ENCODE results near the gene HEMK1.

The HEMK1 gene

DNA sequence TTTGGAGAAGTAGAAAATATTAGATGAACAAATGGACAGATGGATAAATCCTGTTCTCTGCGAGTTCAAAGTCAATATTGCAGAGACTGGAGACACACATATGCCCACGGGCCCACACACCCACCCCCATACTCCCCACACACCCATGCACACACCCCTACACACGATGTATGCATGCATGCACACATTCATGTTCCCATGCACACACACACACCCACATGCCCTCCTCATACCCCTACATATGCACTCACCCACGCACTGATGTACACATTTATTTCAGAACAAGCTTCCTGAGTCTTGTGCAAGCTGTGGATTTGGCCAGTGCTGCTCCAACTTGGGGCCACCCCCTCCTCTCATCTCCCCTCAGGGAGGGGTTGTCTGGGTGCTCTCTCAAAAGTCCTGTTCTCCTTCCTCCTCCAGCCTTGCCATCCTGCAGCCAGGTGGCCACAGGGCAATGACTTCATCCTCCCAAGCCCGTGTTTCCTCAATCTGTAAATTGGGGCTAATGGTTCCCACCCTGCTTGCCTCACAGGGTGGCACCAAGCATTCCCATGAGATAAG, 64.0 kb downstream of the HEMK1 start:
- no peaks in the 10 kb centered on the region for H3K79me2 ChIP-seq (ENCODE audit: control insufficient read depth, low read length)
- no peak overlapping the region for H3K4me2 ChIP-seq (ENCODE audit: low read length)
- no peaks in the 10 kb centered on the region for H4K20me1 ChIP-seq (ENCODE audit: control insufficient read depth, insufficient read depth, low read depth, low read length)

DNA sequence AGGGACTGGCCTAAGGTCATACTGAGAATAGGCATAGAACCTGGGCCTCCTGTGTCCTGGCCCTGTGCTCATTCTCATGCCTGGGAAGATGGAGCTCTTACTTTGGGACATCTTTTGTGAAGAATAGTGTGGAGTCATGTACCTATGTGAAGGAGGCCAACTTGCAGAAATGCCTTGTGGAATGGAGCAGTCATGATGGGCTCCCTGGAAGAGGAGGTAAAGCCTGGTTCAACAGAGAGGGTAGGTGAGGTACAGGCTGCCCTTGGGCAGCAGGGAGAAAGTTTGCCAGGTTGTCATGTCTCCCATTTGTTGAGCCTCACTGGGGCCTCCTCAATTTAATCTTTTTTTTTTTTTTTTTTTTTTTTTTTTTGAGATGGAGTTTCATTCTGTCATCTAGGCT, 65.7 kb downstream of the HEMK1 start:
- TF ChIP-seq, protein P1, sequence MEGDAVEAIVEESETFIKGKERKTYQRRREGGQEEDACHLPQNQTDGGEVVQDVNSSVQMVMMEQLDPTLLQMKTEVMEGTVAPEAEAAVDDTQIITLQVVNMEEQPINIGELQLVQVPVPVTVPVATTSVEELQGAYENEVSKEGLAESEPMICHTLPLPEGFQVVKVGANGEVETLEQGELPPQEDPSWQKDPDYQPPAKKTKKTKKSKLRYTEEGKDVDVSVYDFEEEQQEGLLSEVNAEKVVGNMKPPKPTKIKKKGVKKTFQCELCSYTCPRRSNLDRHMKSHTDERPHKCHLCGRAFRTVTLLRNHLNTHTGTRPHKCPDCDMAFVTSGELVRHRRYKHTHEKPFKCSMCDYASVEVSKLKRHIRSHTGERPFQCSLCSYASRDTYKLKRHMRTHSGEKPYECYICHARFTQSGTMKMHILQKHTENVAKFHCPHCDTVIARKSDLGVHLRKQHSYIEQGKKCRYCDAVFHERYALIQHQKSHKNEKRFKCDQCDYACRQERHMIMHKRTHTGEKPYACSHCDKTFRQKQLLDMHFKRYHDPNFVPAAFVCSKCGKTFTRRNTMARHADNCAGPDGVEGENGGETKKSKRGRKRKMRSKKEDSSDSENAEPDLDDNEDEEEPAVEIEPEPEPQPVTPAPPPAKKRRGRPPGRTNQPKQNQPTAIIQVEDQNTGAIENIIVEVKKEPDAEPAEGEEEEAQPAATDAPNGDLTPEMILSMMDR (IDR thresholded peaks at IDR 0.05; ENCODE audit: low read depth, low read length, poor library complexity, severe bottlenecking): no peak
- no peak for TF ChIP-seq EZH2phosphoT487 (IDR thresholded peaks at IDR 0.05; ENCODE audit: borderline replicate concordance, low read length)
- Histone ChIP-seq H3K4me1 (ENCODE audit: control insufficient read depth, low read length) (peaks cover 12% of the 10 kb centered on the region), H3K79me2 (ENCODE audit: control insufficient read depth, low read length) (no peaks in the 10 kb centered on the region), H3K36me3 (ENCODE audit: control insufficient read depth, low read length) (no peaks in the 10 kb centered on the region), H3K27ac (ENCODE audit: low read depth, low read length) (no peak overlapping the region), H3F3A (ENCODE audit: control insufficient read depth, insufficient read depth) (no peaks in the 10 kb centered on the region), H4K20me1 (ENCODE audit: control insufficient read depth, insufficient read depth, low read depth, low read length) (no peaks in the 10 kb centered on the region), H3K4me2 (ENCODE audit: low read length) (no peak overlapping the region), H3K9me2 (replicated peaks; ENCODE audit: control insufficient read depth, low read length) (no peaks in the 10 kb centered on the region), H3K27me3 (ENCODE audit: control insufficient read depth, low read length) (no peaks in the 10 kb centered on the region), H3K4me3 (ENCODE audit: low read length) (no peak overlapping the region), H3K9me3 (ENCODE audit: control insufficient read depth, insufficient read depth, low read length) (no peaks in the 10 kb centered on the region)

More for the DNA sequence above, 64.0 kb downstream of the HEMK1 start:
- no peaks in the 10 kb centered on the region for H3K9me3 ChIP-seq (ENCODE audit: control insufficient read depth, insufficient read depth, low read length)
- no peaks in the 10 kb centered on the region for H3F3A ChIP-seq (ENCODE audit: control insufficient read depth, insufficient read depth)
- no peaks in the 10 kb centered on the region for H3K36me3 ChIP-seq (ENCODE audit: control insufficient read depth, low read length)
- no peak overlapping the region for H3K27ac ChIP-seq (ENCODE audit: low read depth, low read length)
- H3K27me3 ChIP-seq (ENCODE audit: control insufficient read depth, low read length): no peaks in the 10 kb centered on the region
- no peak overlapping the region for H3K4me3 ChIP-seq (ENCODE audit: low read length)
- peaks cover 12% of the 10 kb centered on the region for H3K4me1 ChIP-seq (ENCODE audit: control insufficient read depth, low read length)
- no peak for TF ChIP-seq EZH2phosphoT487 (IDR thresholded peaks at IDR 0.05; ENCODE audit: borderline replicate concordance, low read length)
- TF ChIP-seq, protein P1 (IDR thresholded peaks at IDR 0.05; ENCODE audit: low read depth, low read length, poor library complexity, severe bottlenecking): no peak
- no peaks in the 10 kb centered on the region for H3K9me2 ChIP-seq (replicated peaks; ENCODE audit: control insufficient read depth, low read length)

DNA sequence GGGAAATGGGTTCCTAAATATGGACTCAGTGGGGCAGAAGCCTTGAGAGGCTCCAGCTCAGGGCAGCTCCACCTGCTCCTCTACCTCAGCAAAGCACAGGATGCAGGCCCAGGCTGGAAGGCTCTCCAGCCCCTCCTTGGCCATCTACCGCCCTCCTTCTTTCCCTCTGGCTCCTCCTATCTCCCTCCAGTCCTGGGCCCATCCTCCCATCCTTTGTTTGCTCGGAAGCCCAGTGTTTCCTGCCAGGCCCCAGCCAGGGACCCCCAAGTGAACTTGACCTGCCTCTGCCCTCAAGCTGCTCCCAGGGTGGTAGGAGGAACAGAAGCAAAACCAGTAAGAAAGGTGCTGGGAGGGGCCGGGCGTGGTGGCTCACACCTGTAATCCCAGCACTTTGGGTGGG, 67.7 kb downstream of the HEMK1 start:
- H3K4me3 ChIP-seq (ENCODE audit: low read length): no peak overlapping the region
- H3K36me3 ChIP-seq (ENCODE audit: control insufficient read depth, low read length): no peaks in the 10 kb centered on the region
- 0 out of 2 replicates have a peak, but pooled peaks cover 2% of the 10 kb centered on the region for H3K4me1 ChIP-seq (ENCODE audit: control insufficient read depth, low read length)
- H3K79me2 ChIP-seq (ENCODE audit: control insufficient read depth, low read length): no peaks in the 10 kb centered on the region
- no peaks in the 10 kb centered on the region for H3K27me3 ChIP-seq (ENCODE audit: control insufficient read depth, low read length)
- no peaks in the 10 kb centered on the region for H4K20me1 ChIP-seq (ENCODE audit: control insufficient read depth, insufficient read depth, low read depth, low read length)
- H3K9me2 ChIP-seq (replicated peaks; ENCODE audit: control insufficient read depth, low read length): no peaks in the 10 kb centered on the region
- TF ChIP-seq, protein P1 (IDR thresholded peaks at IDR 0.05; ENCODE audit: low read depth, low read length, poor library complexity, severe bottlenecking): no peak
- TF ChIP-seq EZH2phosphoT487 (IDR thresholded peaks at IDR 0.05; ENCODE audit: borderline replicate concordance, low read length): no peak
- H3K4me2 ChIP-seq (ENCODE audit: low read length): no peak overlapping the region
- no peak overlapping the region for H3K27ac ChIP-seq (ENCODE audit: low read depth, low read length)
- H3K9me3 ChIP-seq (ENCODE audit: control insufficient read depth, insufficient read depth, low read length): no peaks in the 10 kb centered on the region
- H3F3A ChIP-seq (ENCODE audit: control insufficient read depth, insufficient read depth): no peaks in the 10 kb centered on the region

Measured in DOHH2 (cell line).